IPS-20b (cell line): ENCODE measurements around the gene IRAK2.
A peak's percentile ranks its signal among the peaks of the same experiment; 100 is the strongest.
"Not testable (repeated sequence)": the region's sequence is repeated elsewhere in the genome, so short reads cannot be mapped to it uniquely, and the experiment has no call there.

Experiments used
- H3K27ac ChIP-seq: one replicate; pipeline ENCODE4 v1.5.1; 2013; ENCODE audit warnings: low read length
- H3K27me3 ChIP-seq: 2 replicates; pipeline ENCODE4 v1.6.1; 2013; ENCODE audit warnings: mild to moderate bottlenecking, low read length, inconsistent platforms; ENCODE audit not compliant: insufficient read depth
- H3K36me3 ChIP-seq: 2 replicates; pipeline ENCODE4 v1.6.1; 2013; ENCODE audit warnings: low read depth, mild to moderate bottlenecking, inconsistent platforms, low read length, moderate library complexity; ENCODE audit not compliant: insufficient read depth
- H3K4me1 ChIP-seq: 2 replicates; pipeline ENCODE4 v1.6.1; 2013; ENCODE audit warnings: mild to moderate bottlenecking, control low read depth, inconsistent platforms, low read length, moderate library complexity; ENCODE audit not compliant: insufficient read depth
- H3K4me3 ChIP-seq: 2 replicates; pipeline ENCODE4 v1.5.1; 2013; ENCODE audit warnings: mild to moderate bottlenecking, low read length, inconsistent platforms
- H3K9ac ChIP-seq: 2 replicates; pipeline ENCODE4 v1.6.1; 2013; ENCODE audit warnings: low read depth, mild to moderate bottlenecking, inconsistent platforms, low read length, moderate library complexity
- H3K9me3 ChIP-seq: 2 replicates; pipeline ENCODE4 v1.6.1; 2013; ENCODE audit warnings: mild to moderate bottlenecking, low read depth, low read length, inconsistent platforms; ENCODE audit not compliant: insufficient read depth

IRAK2 gene, protein sequence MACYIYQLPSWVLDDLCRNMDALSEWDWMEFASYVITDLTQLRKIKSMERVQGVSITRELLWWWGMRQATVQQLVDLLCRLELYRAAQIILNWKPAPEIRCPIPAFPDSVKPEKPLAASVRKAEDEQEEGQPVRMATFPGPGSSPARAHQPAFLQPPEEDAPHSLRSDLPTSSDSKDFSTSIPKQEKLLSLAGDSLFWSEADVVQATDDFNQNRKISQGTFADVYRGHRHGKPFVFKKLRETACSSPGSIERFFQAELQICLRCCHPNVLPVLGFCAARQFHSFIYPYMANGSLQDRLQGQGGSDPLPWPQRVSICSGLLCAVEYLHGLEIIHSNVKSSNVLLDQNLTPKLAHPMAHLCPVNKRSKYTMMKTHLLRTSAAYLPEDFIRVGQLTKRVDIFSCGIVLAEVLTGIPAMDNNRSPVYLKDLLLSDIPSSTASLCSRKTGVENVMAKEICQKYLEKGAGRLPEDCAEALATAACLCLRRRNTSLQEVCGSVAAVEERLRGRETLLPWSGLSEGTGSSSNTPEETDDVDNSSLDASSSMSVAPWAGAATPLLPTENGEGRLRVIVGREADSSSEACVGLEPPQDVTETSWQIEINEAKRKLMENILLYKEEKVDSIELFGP

DNA sequence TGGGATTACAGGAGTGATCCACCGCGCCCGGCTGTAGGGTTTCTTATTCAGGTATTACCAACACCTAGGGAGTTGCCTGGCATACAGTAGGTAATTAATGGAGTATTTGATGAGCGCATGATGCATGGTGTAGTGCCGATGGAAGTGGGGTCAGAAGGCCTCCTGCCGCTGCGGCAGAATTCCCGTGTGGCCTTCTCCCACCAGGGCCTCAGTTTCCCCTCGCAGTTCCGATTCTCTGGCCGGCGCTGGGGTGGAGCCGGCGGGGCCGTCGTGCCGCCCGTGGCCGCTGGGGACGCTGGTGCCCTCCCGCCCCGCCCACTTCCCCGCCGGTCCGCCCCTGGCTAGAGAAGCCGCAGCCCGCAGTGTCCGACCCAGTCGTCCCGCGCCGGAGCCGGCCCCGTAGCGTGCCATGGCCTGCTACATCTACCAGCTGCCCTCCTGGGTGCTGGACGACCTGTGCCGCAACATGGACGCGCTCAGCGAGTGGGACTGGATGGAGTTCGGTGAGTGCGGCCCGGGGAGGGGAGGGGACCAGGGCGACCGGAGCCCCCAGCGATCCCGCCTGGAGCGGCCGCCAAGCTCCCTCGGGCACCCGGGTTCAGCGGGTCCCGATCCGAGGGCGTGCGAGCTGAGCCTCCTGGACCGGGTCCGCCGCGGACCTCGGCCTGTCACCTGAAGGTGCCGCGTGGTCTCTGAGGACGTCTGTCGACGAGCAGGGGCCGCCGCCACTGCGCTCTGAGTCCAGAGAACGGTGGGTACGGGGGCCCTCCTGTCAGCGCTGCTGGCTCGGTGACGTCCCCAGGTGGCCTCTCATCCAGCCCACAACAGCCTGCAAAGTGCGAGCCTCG lies at the start of gene IRAK2:
TSS of gene IRAK2 (plus strand) at position 374 of the 848 bp plus-strand sequence. CDS start at position 410, 36 bp downstream.
- Histone ChIP-seq H3K27me3 (no peaks in the 10 kb centered on the region; the same call in 1 of the 2 replicates), H3K36me3 (no peaks in the 10 kb centered on the region), H3K9me3 (peaks cover 12% of the 10 kb centered on the region), H3K4me3 (peak within 1 kb of the TSS; percentile 67), H3K4me1 (no peaks in the 10 kb centered on the region), H3K9ac (no peak within 1 kb of the TSS), H3K27ac (no peak within 1 kb of the TSS)

DNA sequence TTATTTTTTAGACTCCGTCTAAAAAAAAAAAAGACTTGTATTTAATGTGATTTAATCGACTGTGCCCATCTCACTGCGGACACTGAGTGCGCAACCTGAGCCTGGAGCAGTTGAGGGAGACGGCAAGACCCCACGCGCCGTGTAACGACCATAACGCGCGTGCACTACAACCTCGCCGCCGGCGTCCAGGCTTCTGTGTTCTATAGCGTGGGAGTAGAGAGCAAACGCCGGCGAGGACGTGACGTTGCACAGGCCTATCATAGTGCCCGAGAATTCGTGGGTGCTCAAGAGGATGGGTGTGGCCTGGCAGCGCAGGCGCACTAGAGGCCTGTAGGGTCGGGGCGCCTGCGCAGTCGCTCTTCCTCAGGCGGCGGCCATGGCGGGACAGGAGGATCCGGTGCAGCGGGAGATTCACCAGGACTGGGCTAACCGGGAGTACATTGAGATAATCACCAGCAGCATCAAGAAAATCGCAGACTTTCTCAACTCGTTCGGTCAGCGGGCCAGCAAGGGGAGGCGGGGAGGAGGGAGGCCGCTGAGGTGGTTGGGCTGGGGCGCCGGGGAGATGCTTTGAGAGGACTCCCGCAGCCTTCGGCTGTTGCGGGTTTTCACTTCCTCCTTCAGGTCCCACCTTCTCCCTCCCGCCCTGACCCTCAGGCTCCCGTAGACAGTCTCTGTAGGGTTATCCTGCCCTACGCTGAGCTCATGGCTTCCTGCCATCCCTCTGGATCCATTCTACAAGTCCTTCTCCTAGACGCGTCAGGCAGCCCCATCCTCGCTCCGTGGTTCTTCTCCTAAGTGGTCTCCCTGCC lies 49.2 kb upstream of the IRAK2 start, which contains the start of gene BRK1:
TSS of gene BRK1 (plus strand) at position 350 of the 812 bp plus-strand sequence. CDS start at position 377, 27 bp downstream.
- peak within 1 kb of the TSS; percentile 100 for H3K4me3 ChIP-seq
- peak within 1 kb of the TSS; percentile 94 for H3K9ac ChIP-seq
- no peaks in the 10 kb centered on the region for H3K9me3 ChIP-seq
- peaks cover 5% of the 10 kb centered on the region; the same call in 1 of the 2 replicates for H3K4me1 ChIP-seq
- no peaks in the 10 kb centered on the region for H3K27me3 ChIP-seq
- H3K27ac ChIP-seq: no peak within 1 kb of the TSS
- H3K36me3 ChIP-seq: peaks cover 9% of the 10 kb centered on the region; the same call in 1 of the 2 replicates

DNA sequence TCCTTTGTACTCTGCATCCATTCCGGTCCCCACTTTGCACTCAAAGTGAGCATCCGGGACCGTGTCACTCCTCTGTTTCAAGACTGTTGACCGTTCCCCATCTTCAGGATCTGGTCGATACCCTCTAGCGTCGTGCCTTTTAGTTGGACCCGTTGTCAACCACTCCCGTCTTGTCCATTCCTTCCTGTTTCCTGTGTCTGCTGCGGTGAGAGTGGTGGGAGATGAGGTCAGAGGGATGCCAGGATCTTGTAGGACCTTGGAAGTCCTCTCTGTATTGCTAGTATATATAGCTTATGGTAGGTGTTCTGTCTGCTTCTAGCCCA lies 48.6 kb upstream of the IRAK2 start:
- H3K4me1 ChIP-seq: peaks cover 5% of the 10 kb centered on the region; the same call in 1 of the 2 replicates
- no peaks in the 10 kb centered on the region for H3K27me3 ChIP-seq
- H3K4me3 ChIP-seq: peak overlapping the region; percentile 100
- no peak overlapping the region for H3K27ac ChIP-seq
- no peaks in the 10 kb centered on the region for H3K9me3 ChIP-seq
- peaks cover 14% of the 10 kb centered on the region; the same call in 1 of the 2 replicates for H3K36me3 ChIP-seq
- H3K9ac ChIP-seq: peak overlapping the region; percentile 94

DNA sequence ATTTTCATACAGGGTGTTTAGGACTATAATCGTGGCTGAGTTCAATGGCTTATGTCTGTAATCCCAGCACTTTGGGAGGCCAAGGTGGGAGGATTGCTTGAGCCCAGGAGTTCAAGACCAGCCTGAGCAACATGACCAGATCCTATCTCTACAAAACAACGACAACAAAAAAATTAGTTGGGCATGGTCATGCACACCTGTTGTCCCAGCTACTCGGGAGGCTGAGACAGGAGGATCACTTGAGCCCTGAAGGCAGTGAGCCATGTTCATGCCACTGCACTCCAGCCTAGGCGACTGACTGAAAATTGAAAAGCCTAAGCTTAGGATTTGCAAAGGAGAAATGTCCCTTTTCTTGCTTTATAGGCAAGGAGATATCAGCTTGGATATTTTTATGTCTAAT lies 47.8 kb upstream of the IRAK2 start:
- no peak overlapping the region for H3K27ac ChIP-seq
- H3K27me3 ChIP-seq: no peaks in the 10 kb centered on the region
- peaks cover 5% of the 10 kb centered on the region; the same call in 1 of the 2 replicates for H3K4me1 ChIP-seq
- peaks cover 18% of the 10 kb centered on the region; the same call in 1 of the 2 replicates for H3K36me3 ChIP-seq
- peak overlapping the region; percentile 100; the same call in 1 of the 2 replicates for H3K4me3 ChIP-seq
- no peaks in the 10 kb centered on the region for H3K9me3 ChIP-seq
- peak overlapping the region; percentile 94; the same call in 1 of the 2 replicates for H3K9ac ChIP-seq

DNA sequence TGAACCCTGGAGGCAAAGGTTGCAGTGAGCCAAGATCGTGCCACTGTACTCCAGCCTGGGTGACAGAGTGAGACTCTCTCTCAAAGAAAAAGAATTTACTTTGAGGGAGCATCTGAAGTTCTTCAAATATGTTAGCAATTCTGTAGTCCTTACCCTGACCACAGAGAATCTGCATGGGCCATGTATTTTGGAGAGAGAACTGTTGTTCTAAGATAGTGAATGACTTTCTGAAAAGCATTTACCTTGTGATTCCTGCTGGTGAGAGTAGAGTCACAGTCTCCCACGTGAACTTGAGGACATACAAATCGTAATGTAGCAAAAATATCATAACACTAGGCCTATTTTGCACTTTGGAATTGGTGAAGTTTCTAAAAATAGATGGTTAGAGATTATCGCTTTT lies 45.3 kb upstream of the IRAK2 start:
- Histone ChIP-seq H3K36me3 (peaks cover 18% of the 10 kb centered on the region; the same call in 1 of the 2 replicates), H3K9ac (no peak overlapping the region), H3K9me3 (no peaks in the 10 kb centered on the region), H3K27me3 (no peaks in the 10 kb centered on the region), H3K4me3 (no peak overlapping the region), H3K27ac (no peak overlapping the region), H3K4me1 (peaks cover 5% of the 10 kb centered on the region; the same call in 1 of the 2 replicates)

DNA sequence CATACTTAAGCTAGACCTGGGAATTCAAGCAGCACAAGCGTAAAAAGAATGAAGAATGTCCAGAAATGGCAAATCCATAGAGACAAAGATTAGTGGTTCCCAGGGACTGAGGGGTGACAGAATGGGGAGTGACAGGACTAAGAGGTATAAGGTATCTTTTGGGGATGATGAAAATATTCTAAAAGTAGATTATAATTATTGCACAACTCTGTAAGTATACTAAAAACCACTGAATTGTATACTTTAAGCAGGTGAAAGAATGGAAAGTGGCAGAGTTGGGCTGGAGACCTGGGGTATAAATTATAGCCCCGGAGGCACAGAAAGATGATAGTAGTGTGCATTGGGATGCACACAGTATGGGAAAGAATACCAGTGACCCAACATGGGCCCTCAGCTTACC lies 43.7 kb upstream of the IRAK2 start:
- Histone ChIP-seq H3K27me3 (no peaks in the 10 kb centered on the region), H3K36me3 (peaks cover 33% of the 10 kb centered on the region), H3K4me3 (no peak overlapping the region), H3K27ac (no peak overlapping the region), H3K9ac (no peak overlapping the region), H3K9me3 (no peaks in the 10 kb centered on the region), H3K4me1 (peaks cover 5% of the 10 kb centered on the region; the same call in 1 of the 2 replicates)

DNA sequence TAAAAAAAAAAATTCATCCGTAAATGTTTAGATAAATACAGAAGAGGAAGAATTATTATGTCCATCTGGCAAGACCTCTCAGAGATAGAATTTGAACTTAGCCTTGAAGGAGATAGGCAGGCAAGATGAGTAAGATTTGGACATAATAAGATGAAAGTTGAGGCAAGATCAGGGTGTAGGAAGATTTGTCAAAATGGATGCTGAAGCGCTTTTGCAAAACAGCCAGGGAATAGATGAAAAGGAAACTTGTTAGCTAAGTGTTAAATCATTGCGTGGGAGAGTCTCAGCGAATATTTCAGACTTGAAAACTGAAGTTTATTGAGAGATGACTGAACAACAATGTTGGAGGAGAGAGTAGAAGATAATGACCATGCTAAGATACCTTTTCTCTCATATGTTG lies 42.0 kb upstream of the IRAK2 start:
- no peaks in the 10 kb centered on the region for H3K4me1 ChIP-seq
- H3K27me3 ChIP-seq: no peaks in the 10 kb centered on the region
- no peaks in the 10 kb centered on the region for H3K9me3 ChIP-seq
- no peak overlapping the region for H3K4me3 ChIP-seq
- H3K9ac ChIP-seq: no peak overlapping the region
- peaks cover 47% of the 10 kb centered on the region for H3K36me3 ChIP-seq
- H3K27ac ChIP-seq: no peak overlapping the region

DNA sequence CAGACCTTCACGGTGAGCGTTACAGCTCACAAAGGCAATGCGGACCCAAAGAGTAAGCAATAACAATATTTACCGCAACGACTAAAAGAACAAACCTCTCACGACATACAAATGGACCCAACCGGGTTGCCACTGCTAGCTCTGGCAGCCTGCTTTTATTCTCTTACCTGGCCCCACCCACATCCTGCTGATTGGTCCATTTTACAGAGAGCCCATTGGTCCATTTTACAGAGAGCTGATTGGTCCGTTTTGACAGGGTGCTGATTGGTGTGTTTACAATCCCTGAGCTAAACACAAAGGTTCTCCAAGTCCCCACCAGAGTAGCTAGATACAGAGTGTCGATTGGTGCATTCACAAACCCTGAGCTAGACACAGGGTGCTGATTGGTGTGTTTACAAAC lies 28.8 kb upstream of the IRAK2 start:
- H3K27me3 ChIP-seq, H3K4me3 ChIP-seq, H3K9me3 ChIP-seq, H3K27ac ChIP-seq, H3K9ac ChIP-seq, H3K4me1 ChIP-seq, H3K36me3 ChIP-seq: not testable (repeated sequence)

DNA sequence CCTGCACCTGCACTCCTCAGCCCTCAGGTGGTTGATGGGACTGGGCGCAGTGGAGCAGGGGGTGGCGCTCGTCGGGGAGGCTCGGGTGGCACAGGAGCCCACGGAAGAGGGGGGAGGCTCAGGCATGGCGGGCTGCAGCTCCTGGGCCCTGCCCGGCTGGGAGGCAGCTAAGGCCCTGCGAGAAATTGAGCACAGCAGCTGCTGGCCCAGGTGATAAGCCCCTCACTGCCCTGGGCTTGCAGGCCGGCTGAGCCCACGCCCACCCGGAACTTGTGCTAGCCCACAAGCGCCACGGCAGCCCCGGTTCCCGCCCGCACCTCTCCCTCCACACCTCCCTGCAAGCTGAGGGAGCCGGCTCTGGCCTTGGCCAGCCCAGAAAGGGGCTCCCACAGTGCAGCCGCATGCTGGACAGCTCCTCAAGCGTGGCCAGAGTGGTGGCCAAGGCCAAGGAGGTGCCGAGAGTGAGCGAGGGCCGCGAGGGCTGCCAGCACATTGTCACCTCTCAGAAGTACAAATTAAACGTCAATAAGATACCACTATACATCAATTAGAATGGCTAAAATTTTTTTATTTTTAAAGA lies 28.2 kb upstream of the IRAK2 start:
- Histone ChIP-seq H3K27ac (no peak overlapping the region), H3K4me1 (no peaks in the 10 kb centered on the region), H3K27me3 (no peaks in the 10 kb centered on the region), H3K4me3 (no peak overlapping the region), H3K9me3 (no peaks in the 10 kb centered on the region), H3K36me3 (no peaks in the 10 kb centered on the region), H3K9ac (no peak overlapping the region)

DNA sequence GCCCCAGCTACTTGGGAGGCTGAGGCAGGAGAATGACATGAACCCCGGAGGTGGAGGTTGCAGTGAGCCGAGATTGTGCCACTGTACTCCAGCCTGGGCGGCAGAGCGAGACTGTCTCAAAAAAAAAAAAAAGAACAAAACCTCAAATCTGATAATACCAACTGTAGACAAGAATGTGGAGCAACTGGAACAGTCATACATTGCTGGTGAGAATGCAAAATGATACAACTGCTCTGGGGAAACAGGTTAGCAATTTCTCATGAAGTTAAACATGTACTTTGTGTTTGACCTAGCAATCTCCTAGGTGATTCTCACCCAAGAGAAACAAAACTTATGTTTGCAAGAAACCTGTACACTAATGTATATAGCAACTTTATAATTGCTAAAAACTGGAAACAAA lies 27.5 kb upstream of the IRAK2 start:
- H3K9ac ChIP-seq: no peak overlapping the region
- no peaks in the 10 kb centered on the region for H3K4me1 ChIP-seq
- no peaks in the 10 kb centered on the region for H3K36me3 ChIP-seq
- H3K27ac ChIP-seq: no peak overlapping the region
- H3K9me3 ChIP-seq: no peaks in the 10 kb centered on the region
- H3K27me3 ChIP-seq: no peaks in the 10 kb centered on the region
- no peak overlapping the region for H3K4me3 ChIP-seq
